ENCODE results near the gene GIPC3.

GIPC3 gene

DNA sequence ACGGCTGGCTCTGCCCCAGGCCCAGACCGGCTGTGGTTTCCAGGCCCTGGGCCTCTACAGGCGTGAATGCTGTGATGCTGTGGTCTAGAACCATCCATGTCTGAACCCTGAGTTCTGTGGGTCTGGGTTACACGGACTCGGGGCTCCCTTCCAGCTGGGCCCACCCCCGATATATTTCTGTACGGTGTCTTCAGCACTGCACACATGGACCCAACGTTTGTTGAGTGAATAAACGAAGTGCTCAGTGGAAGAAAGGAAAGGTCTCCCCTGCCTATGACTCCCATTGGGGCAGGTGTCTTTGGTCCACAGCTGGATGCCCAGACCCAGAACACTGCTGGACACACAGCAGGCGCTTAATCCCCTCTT, 39.6 kb upstream of the GIPC3 start:
- no peak overlapping the region for H3K27ac ChIP-seq
- TF ChIP-seq, protein P1, sequence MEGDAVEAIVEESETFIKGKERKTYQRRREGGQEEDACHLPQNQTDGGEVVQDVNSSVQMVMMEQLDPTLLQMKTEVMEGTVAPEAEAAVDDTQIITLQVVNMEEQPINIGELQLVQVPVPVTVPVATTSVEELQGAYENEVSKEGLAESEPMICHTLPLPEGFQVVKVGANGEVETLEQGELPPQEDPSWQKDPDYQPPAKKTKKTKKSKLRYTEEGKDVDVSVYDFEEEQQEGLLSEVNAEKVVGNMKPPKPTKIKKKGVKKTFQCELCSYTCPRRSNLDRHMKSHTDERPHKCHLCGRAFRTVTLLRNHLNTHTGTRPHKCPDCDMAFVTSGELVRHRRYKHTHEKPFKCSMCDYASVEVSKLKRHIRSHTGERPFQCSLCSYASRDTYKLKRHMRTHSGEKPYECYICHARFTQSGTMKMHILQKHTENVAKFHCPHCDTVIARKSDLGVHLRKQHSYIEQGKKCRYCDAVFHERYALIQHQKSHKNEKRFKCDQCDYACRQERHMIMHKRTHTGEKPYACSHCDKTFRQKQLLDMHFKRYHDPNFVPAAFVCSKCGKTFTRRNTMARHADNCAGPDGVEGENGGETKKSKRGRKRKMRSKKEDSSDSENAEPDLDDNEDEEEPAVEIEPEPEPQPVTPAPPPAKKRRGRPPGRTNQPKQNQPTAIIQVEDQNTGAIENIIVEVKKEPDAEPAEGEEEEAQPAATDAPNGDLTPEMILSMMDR (conservative IDR thresholded peaks at IDR 0.05) = no peak

DNA sequence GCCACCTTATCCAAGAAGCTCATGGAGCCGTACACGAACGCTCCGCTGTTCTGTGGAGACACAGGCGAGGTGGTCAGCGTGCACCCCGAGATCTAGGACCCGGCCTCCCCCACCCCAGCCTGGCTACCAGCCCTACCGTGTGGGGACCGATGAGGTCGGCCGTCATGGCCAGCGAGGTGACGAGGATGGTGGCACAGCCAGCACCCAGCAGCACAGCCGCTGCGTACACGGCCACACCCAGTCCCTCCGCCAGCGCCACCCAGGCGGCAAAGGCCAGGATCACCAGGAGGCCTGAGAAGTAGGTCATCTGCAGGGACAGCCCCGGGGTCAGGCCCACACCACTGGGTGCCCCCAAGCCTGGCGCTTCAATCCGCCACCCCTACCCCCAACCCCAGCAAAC, 39.2 kb upstream of the GIPC3 start:
- TF ChIP-seq, protein P1 (conservative IDR thresholded peaks at IDR 0.05) = no peak
- no peak overlapping the region for H3K27ac ChIP-seq

DNA sequence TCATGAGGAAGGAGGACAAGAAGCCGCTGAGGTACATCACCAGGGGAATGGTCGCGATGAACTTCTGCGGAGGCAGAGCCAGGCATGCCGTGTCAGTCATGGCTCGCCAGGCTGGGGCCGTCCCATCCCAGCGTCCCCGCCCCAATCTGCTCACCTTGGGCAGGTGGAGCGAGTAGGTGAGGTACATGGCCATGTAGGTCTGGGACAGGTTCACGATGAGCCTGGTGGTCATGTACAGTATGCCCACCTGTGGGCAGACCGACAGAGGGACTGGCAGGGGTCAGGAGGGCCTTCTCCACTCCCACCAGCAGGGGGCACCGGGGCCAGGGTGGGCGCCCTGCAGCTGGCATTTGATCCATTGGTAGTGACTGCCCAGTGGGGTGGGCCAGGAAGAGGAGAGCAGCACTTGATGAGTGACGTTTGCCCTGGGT, 38.0 kb upstream of the GIPC3 start:
- TF ChIP-seq, protein P1 (conservative IDR thresholded peaks at IDR 0.05) = 0 out of 2 replicates have a peak, but pooled peaks have one; percentile 33
- H3K27ac ChIP-seq = no peak overlapping the region

DNA sequence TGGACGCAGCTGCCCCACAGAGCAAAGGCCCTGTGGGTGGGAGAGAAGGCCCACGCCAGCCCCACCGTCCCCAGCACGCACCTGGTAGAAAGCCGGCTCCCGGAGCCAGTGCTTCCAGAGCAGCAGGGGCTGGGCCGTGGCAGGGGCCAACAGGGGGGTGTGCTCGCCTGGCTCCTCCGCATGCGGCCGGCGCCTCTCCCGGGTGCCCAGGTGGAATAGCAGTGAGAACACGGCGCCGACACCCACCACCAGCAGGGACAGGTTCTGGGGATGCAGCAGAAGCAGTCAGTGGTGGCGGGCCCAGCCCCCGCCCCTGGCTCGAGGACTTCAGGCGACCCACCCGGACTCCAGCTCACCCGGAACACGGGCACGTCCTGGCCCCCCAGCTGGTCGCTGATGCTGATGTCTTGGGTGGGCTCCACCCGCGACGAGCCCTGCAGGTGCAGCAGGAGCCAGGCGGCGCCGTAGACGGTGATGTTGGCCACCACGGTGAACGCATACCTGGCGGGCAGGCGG, 37.5 kb upstream of the GIPC3 start:
- TF ChIP-seq, protein P1 (conservative IDR thresholded peaks at IDR 0.05) = no peak

DNA sequence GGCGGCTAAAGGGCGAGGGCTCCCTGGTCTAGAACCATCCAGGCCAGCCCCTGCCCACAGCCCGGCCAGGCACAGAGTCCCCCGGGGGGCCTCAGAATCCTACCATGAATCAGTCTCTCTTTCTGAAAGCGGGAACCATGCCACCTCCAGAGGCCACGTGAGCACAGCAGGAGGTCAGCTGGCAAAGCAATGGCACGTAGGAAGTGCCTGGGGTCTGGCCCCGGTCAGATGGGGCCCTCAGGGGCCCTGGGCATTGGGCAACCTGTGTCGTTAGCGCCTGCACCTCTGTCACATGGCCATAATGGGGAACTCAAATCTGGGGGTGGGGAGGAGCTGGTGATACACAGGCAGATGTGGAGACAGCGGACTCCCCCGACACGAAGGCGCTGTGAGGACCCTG, 36.7 kb upstream of the GIPC3 start:
- no peak overlapping the region for H3K27ac ChIP-seq
- TF ChIP-seq, protein P1 (conservative IDR thresholded peaks at IDR 0.05) = no peak

More for the DNA sequence above, 37.5 kb upstream of the GIPC3 start:
- H3K27ac ChIP-seq = no peak overlapping the region

DNA sequence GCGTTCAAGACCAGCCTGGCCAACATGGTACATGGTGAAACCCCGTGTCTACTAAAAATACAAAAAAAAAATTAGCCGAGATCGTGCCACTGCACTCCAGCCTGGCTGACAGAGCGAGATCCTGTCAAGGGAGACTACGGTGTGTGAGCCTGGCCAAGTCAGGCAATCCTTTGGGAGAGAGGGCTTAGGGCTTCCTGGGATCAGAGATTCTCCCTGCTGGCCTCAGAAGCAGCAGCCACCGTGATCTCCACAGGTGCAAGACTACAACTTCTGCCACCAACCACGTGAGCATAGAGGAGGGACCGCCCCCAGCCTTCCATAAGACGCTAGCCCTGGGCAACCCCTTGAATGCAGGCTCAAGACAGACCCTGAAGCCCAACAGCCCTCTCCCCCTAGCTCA, 35.5 kb upstream of the GIPC3 start:
- no peak overlapping the region for H3K27ac ChIP-seq
- TF ChIP-seq, protein P1 (conservative IDR thresholded peaks at IDR 0.05) = no peak

DNA sequence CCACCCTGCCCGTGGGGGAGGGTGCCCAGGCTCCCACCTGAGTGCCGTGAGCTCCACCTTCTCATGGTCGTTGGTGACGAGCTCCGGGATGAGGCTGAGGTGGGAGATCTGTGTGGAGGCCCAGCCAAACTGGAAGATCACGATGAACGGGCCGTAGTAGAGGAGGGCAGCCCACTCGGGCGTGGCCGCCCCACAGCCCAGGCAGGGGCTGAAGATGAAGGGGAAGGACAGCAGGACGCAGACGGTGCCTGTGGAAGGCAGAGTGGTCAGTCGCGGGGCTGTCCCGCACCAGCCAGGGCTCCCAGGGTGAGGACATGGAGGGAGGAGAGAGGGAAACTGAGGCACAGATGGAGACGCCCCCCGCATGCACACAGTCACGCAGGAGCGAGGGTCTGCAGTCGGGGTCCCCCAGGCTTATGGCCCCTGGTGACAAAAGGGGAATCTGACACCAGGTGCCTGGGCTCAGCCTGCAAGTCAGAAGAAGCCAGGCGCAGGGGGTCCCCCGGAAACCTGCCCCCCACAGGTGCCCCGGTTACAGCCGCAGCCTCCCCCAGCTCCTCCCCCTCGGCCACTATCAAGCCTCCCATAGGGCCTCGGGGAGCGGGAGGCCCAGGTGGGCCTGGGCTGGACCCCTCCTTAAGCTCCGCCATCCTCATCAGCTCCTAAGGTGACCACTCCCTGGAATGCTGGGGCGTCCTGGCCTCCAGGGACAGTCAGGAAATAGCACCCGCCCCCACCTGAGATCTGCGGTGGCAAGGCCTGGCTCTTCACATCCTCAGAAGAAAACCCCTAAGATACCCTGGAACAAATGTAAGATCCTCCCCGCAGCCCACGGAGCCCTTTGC, 34.1 kb upstream of the GIPC3 start:
- TF ChIP-seq, protein P1 (conservative IDR thresholded peaks at IDR 0.05) = no peak

More for the DNA sequence above, 34.1 kb upstream of the GIPC3 start:
- no peak overlapping the region for H3K27ac ChIP-seq
